Stomach (tissue), 9 donors: ENCODE measurements around the gene KRTAP10-6. TPM values are rescaled to one million over a fixed set of nuclear protein-coding genes. Genes with fewer than 3 reads are reported as not detected.

ENCODE experiments used
- DNase-seq, 2 donors: peaks; one replicate each; pipeline versions ENCODE4 v3.0.0 to v3.0.0-alpha.2; 2013 to 2019
- H3K27ac ChIP-seq, 5 donors: fragments of 200-600 bp in 4 of 5; sonication (generic) in 4 of 5; one replicate each; pipeline ENCODE4 v1.5.1; 2013 to 2019; ENCODE audit warnings: mild to moderate bottlenecking in 1 of 5, moderate library complexity in 1 of 5
- H3K27me3 ChIP-seq, 3 donors: fragments of 200-600 bp; sonication (generic); one replicate each; pipeline ENCODE4 v1.5.1; 2017 to 2019; ENCODE audit warnings: mixed run types in 1 of 3
- H3K36me3 ChIP-seq, 4 donors: fragments of 200-600 bp; sonication (generic); 1 replicate in 3 of 4; 2 replicates in 1 of 4; pipeline ENCODE4 v1.5.1; 2016 to 2019
- H3K4me1 ChIP-seq, 4 donors: fragments of 200-600 bp; sonication (generic); one replicate each; pipeline ENCODE4 v1.5.1; 2016 to 2019
- H3K4me3 ChIP-seq, 4 donors: fragments of 200-600 bp; sonication (generic) in 3 of 4; one replicate each; pipeline ENCODE4 v1.5.1; 2016 to 2019; ENCODE audit warnings: mild to moderate bottlenecking in 1 of 4
- H3K9me3 ChIP-seq, 4 donors: fragments of 200-600 bp; sonication (generic); one replicate each; pipeline ENCODE4 v1.5.1; 2016 to 2019
- EP300 ChIP-seq: sonication (generic); formaldehyde crosslinking; IDR thresholded peaks from one replicate; pipeline ENCODE4 v1.6.1; 2017; ENCODE audit warnings: antibody characterized with exemption
- POLR2A ChIP-seq, 4 donors: fragments of 450-650 bp; IDR thresholded peaks; one replicate each; pipeline ENCODE4 v1.6.1; 2016; ENCODE audit warnings: antibody characterized with exemption in 4 of 4, control low read depth in 2 of 4, mild to moderate bottlenecking in 1 of 4, moderate library complexity in 1 of 4
- POLR2AphosphoS5 ChIP-seq, 3 donors: sonication (generic); formaldehyde crosslinking; IDR thresholded peaks; one replicate each; pipeline ENCODE4 v1.6.1; 2016; ENCODE audit warnings: antibody characterized with exemption in 3 of 3
- WGBS, 5 donors: extraction: QIAGEN DNeasy Blood & Tissue Kit in 3 of 5; methylation state at CpG; one replicate each; pipeline versions ENCODE4 v1.1.5 to v1.1.7; 2013 to 2018; 5-methylcytosine and 5-hydroxymethylcytosine counted together
- intact Hi-C: fragments of 100-400 bp; cut with DNase I; formaldehyde crosslinking; loops from one replicate; pipeline ENCODE4 v1.15.1; 2023; ENCODE audit warnings: low total_unique reads
- polyA plus RNA-seq, 3 donors: library from polyadenylated mRNA; stranded (reverse); fragments of 200-250 nt; gene quantifications; one replicate each; pipeline ENCODE4 v1.2.3, GENCODE V29; 2013
- total RNA-seq, 5 donors: library from RNA; depleted of rRNA; stranded (reverse); fragments of >200 nt; gene quantifications; one replicate each; pipeline versions ENCODE4 v1.1.0 to v1.2.3, GENCODE V29; 2014 to 2016
- TF ChIP-seq, protein P1 (sequence below), 7 experiments: fragments of 450-650 bp in 4 of 7; fragments of 200-600 bp in 3 of 7; sonication (generic) in 3 of 7; IDR thresholded peaks; one replicate each; pipeline ENCODE4 v1.5.1; 2016 to 2019; ENCODE audit warnings: antibody characterized with exemption in 7 of 7, control low read depth in 2 of 7, mild to moderate bottlenecking in 1 of 7
- donor health status: healthy with polysubstance abuse.
- donor health status: Bipolar disorder and iron deficiency.
- donor health status: healthy.

The KRTAP10-6 gene
- total and polyA plus RNA-seq, 8 donors = not detected

DNA sequence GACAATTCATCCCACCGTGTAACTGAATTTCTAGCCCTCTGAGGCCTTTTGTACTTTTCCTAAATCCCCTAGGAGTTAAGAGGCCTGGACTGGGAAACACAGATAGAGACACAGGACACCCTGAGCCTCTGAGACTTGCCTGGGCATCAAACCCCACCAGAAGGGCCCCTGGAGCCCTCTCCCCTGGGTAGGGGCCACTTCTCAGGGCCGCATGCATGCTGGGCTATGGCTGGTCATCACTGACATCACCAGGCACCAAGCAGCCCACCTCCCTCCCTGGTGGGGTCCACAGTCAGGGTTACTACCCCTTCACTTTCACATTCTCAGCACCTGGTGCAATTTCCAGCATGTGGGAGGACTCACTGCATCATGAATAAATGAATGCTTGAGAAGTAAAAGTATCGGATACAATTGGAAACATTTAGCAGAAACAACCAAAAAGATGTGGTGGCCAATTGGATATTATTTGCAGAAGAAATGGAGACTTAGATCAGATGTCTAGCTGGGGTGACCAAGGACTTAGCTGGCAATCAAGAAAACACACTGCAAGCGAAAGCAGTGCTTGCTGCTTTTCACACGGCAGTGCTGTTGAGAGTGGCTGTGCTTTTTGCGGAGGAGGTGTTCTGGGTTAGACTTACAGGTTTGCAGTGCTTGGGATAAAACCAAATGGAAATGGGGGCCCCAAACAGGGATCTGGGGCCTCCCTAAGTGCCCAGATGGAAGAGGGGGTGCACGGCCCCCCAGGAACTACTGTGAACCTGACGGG lies 7.1 kb upstream of the KRTAP10-6 start:
- intact Hi-C loops = no loop called here
- DNase-seq = no peak
- Histone ChIP-seq H3K9me3 (peaks cover 0 to 25% (median 1%) of the 10 kb centered on the region in 4 donors), H3K4me3 (no peak overlapping the region), H3K36me3 (no peaks in the 10 kb centered on the region), H3K27ac (no peak overlapping the region), H3K4me1 (no peaks in the 10 kb centered on the region), H3K27me3 (peaks cover 0 to 57% (median 10%) of the 10 kb centered on the region in 3 donors)
- TF ChIP-seq POLR2AphosphoS5 (IDR thresholded peaks at IDR 0.05) (no peak), EP300 (no peak), POLR2A (IDR thresholded peaks at IDR 0.05) (no peak)
- TF ChIP-seq, protein P1, sequence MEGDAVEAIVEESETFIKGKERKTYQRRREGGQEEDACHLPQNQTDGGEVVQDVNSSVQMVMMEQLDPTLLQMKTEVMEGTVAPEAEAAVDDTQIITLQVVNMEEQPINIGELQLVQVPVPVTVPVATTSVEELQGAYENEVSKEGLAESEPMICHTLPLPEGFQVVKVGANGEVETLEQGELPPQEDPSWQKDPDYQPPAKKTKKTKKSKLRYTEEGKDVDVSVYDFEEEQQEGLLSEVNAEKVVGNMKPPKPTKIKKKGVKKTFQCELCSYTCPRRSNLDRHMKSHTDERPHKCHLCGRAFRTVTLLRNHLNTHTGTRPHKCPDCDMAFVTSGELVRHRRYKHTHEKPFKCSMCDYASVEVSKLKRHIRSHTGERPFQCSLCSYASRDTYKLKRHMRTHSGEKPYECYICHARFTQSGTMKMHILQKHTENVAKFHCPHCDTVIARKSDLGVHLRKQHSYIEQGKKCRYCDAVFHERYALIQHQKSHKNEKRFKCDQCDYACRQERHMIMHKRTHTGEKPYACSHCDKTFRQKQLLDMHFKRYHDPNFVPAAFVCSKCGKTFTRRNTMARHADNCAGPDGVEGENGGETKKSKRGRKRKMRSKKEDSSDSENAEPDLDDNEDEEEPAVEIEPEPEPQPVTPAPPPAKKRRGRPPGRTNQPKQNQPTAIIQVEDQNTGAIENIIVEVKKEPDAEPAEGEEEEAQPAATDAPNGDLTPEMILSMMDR (IDR thresholded peaks at IDR 0.05) = no peak
- WGBS, 5 donors = 80 to 86% (median 83%) methylated on average over 8 of the region's 8 CpGs

DNA sequence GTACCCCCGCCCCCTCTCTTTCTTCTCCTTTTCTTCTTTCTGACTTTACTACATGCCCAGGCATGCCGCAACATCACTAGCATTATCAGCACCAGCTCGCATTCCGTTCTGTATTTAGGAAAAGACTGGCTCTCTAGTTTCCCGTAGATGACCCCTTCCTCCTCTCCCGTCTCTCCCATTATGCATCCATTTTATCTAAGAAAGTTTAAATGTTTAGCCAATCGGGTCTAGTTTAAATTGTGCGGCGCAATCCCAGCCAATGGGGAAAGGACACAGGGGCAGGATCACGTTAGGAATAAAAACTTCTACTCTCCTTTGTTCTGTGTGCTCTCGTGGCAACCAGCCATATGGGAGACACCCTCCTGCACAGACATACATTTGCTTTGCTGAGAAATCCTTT lies 5.8 kb upstream of the KRTAP10-6 start:
- no peaks in the 10 kb centered on the region for H3K4me1 ChIP-seq
- TF ChIP-seq, protein P1 (IDR thresholded peaks at IDR 0.05) = no peak
- TF ChIP-seq EP300 (no peak), POLR2A (IDR thresholded peaks at IDR 0.05) (no peak), POLR2AphosphoS5 (IDR thresholded peaks at IDR 0.05) (no peak)
- WGBS, 5 donors = 68 to 75% (median 73%) methylated on average over 11 of the region's 11 CpGs
- H3K9me3 ChIP-seq = peaks cover 0 to 17% (median 1%) of the 10 kb centered on the region in 4 donors
- no peaks in the 10 kb centered on the region for H3K36me3 ChIP-seq
- no peak overlapping the region for H3K4me3 ChIP-seq
- no peak overlapping the region for H3K27ac ChIP-seq
- intact Hi-C loops = no loop called here
- no peak for DNase-seq
- peaks cover 0 to 48% (median 10%) of the 10 kb centered on the region in 3 donors for H3K27me3 ChIP-seq

DNA sequence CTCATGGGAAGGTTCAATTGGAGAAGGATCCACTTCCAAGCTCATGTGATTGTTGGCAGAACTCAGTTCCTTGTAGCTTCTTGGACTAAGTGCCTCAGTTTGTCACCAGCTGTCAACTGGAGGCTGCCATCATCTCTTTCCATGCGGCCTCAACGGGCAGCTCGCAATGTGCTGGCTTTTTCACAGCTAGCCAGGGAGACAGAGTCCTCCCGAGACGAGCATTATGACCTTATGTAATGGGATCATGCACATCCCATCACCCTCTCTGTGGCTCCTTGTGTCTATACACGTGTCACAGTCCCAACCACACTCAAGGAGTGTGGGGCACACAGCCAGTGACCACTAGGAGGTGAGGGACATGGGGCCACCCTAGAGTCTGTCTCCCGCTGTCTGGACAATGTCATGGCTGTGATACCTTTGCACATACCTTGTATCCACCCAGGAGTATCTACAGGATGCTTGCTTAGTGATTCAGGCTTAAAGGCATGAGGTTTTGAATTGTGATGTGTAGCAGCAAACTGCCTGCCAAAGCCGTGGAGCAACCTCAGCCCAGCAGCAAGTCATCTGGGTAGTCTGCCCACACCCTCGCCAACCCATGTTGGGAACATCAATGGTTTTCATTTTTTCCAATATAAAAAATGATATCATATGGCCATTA lies 3.9 kb upstream of the KRTAP10-6 start:
- intact Hi-C loops = no loop called here
- H3K4me3 ChIP-seq = no peak overlapping the region
- H3K27ac ChIP-seq = no peak overlapping the region
- H3K27me3 ChIP-seq = peaks cover 0 to 46% (median 7%) of the 10 kb centered on the region in 3 donors
- peaks cover 0 to 17% (median 1%) of the 10 kb centered on the region in 4 donors for H3K9me3 ChIP-seq
- no peaks in the 10 kb centered on the region for H3K4me1 ChIP-seq
- DNase-seq = no peak
- TF ChIP-seq POLR2AphosphoS5 (IDR thresholded peaks at IDR 0.05) (no peak), EP300 (no peak), POLR2A (IDR thresholded peaks at IDR 0.05) (no peak)
- TF ChIP-seq, protein P1 (IDR thresholded peaks at IDR 0.05) = no peak
- WGBS, 5 donors = 74 to 84% (median 76%) methylated on average over 6 to 9 of the region's 9 CpGs
- H3K36me3 ChIP-seq = no peaks in the 10 kb centered on the region

DNA sequence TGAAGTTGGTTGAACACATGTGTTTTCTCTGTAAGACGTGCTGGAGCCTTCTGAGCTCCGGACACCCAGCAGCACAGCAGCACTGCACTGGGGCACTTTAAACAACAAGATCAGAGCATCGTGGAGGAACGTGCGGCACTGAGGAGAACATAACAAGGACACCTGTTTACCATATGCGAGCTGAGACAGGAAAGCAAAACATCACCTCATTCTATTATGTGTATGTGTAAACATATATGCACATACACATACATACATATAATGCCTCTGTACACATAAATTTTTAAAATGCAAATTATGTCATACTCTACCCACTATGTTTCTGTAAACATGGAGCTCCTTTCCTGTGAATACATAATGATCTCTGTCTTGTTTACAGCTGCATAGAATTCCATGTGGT lies 3.2 kb upstream of the KRTAP10-6 start:
- no peak overlapping the region for H3K4me3 ChIP-seq
- DNase-seq = no peak
- TF ChIP-seq POLR2AphosphoS5 (IDR thresholded peaks at IDR 0.05) (no peak), EP300 (no peak), POLR2A (IDR thresholded peaks at IDR 0.05) (no peak)
- TF ChIP-seq, protein P1 (IDR thresholded peaks at IDR 0.05) = no peak
- no peaks in the 10 kb centered on the region for H3K4me1 ChIP-seq
- no peaks in the 10 kb centered on the region for H3K36me3 ChIP-seq
- WGBS, 5 donors = 62 to 83% (median 73%) methylated on average over 6 of the region's 6 CpGs
- H3K27me3 ChIP-seq = peaks cover 0 to 48% (median 7%) of the 10 kb centered on the region in 3 donors
- intact Hi-C loops = no loop called here
- no peak overlapping the region for H3K27ac ChIP-seq
- H3K9me3 ChIP-seq = peaks cover 0 to 17% (median 1%) of the 10 kb centered on the region in 4 donors
